ENCODE measurements around the gene CHD3. TPM values are rescaled to one million over a fixed set of nuclear protein-coding genes. Genes with fewer than 3 reads are reported as not detected.

CHD3 gene
- total and polyA plus RNA-seq, 2 donors (not counting 3 experiments of a cell fraction or from before 2014, with no cell fraction given): 102 to 185 TPM

- no peak for FAIRE-seq
- H3K9ac ChIP-seq (replicated peaks; ENCODE audit: extremely low read depth, insufficient read depth, low read length): no peak overlapping the region
- H4K20me1 ChIP-seq (replicated peaks; ENCODE audit: control insufficient read depth, extremely low read depth, insufficient read depth, low read length): no peaks in the 10 kb centered on the region
- H2AFZ ChIP-seq (ENCODE audit: low read depth, low read length): no peak overlapping the region
- POLR2A ChIA-PET: no interaction called here
- no peak overlapping the region for H3K4me3 ChIP-seq (replicated peaks in 1 of 3; ENCODE audit: insufficient read depth in 1 of 3, low read depth in 1 of 3, low read length in 3 of 3)
- DNase-seq (ENCODE audit: low read depth, low spot score): no peak
- no peak overlapping the region for H3K27ac ChIP-seq (ENCODE audit: insufficient read depth, low read depth, low read length)
- BruUV-seq (replicated peaks): no TSS peak
- TF ChIP-seq CTCF (IDR thresholded peaks at IDR 0.05; ENCODE audit: extremely low read depth in 1 of 2, insufficient read depth in 1 of 2, low read depth in 1 of 2, low read length in 2 of 2) (no peak), JUN (IDR thresholded peaks at IDR 0.05; ENCODE audit: borderline replicate concordance, insufficient read depth, insufficient read length, low read depth) (no peak), POLR2AphosphoS5 (IDR thresholded peaks at IDR 0.05; ENCODE audit: insufficient read depth, low read depth, low read length) (no peak), MYC (IDR thresholded peaks at IDR 0.05; ENCODE audit: low read depth, low read length) (no peak), FOS (IDR thresholded peaks at IDR 0.05; ENCODE audit: borderline replicate concordance, insufficient read depth, low read length) (no peak), POLR2A (IDR thresholded peaks at IDR 0.05; ENCODE audit: low read depth, low read length) (no peak), EZH2 (IDR thresholded peaks at IDR 0.05; ENCODE audit: borderline replicate concordance, low read depth, low read length, severe bottlenecking) (no peak), GATA2 (IDR thresholded peaks at IDR 0.05; ENCODE audit: insufficient read depth, insufficient read length, low read depth, low read length) (no peak), MAX (IDR thresholded peaks at IDR 0.05; ENCODE audit: insufficient read depth, insufficient read length) (no peak)
- H3K27me3 ChIP-seq (ENCODE audit: control insufficient read depth in 2 of 2, insufficient read depth in 2 of 2, low read length in 2 of 2): no peaks in the 10 kb centered on the region
- H3K4me2 ChIP-seq (ENCODE audit: insufficient read depth, low read length): no peak overlapping the region
- no peaks in the 10 kb centered on the region for H3K9me1 ChIP-seq (replicated peaks; ENCODE audit: control insufficient read depth, extremely low read depth, insufficient read depth, low read length)
- no peaks in the 10 kb centered on the region for H3K9me3 ChIP-seq (replicated peaks; ENCODE audit: control insufficient read depth, insufficient read depth, low read length)
- peaks cover 3 to 4% of the 10 kb centered on the region in 2 experiments for H3K36me3 ChIP-seq (ENCODE audit: control insufficient read depth in 2 of 2, extremely low read depth in 1 of 2, insufficient read depth in 2 of 2, low read length in 2 of 2)
- no peaks in the 10 kb centered on the region for H3K4me1 ChIP-seq (ENCODE audit: control insufficient read depth, extremely low read depth, insufficient read depth, low read length)
- CTCF ChIA-PET: interaction anchor here (1.3 to 1.5 kb wide), 2 partner anchors 21 to 115 kb away, joined by 3 to 4 read pairs; partner anchors contain the start of gene CHD3
- H3K79me2 ChIP-seq (ENCODE audit: control insufficient read depth, insufficient read depth, low read length): no peaks in the 10 kb centered on the region
- dilution Hi-C loops (cut with MboI; ENCODE audit: extremely low pct_ligation_motif_present, low sequenced_read_pairs) (no loop called here), intact Hi-C loops (cut with micrococcal nuclease) (no loop called here)
Measured at GRCh38 chr17:7867881-7868329, 20.7 kb upstream of the CHD3 start.
